HepG2 (cell line): Measurements from ENCODE around the gene TBC1D1. TPM values are rescaled to one million over a fixed set of nuclear protein-coding genes. Genes with fewer than 3 reads are reported as not detected.
A peak's percentile ranks its signal among the peaks of the same experiment; 100 is the strongest.

Experiments used
- ATAC-seq: fragments of 200-7000 bp; cut with Tn5 transposase; 3 replicates; pipeline ENCODE4 v1.9.1; 2020; ENCODE audit warnings: mild to moderate bottlenecking, moderate library complexity
- BruUV-seq: library from RNA; stranded (reverse); fragments of 400-500 nt; replicated peaks from 2 replicates; lab custom pipeline; 2021; lab: Mats Ljungman, UMichigan
- CTCF ChIA-PET: fragments of 300-600 bp; formaldehyde crosslinking; extraction: SDS; loops from one replicate; lab custom pipeline; 2021; ENCODE audit warnings: low total read pairs, inconsistent platforms, low intra/inter-chr PET ratio; lab: Yijun Ruan, JAX
- POLR2A ChIA-PET: fragments of 350-600 bp; sonication (Branson Sonifier 250); formaldehyde crosslinking; loops from one replicate; lab custom pipeline; 2020; ENCODE audit warnings: antibody characterized with exemption, inconsistent platforms; lab: Yijun Ruan, JAX
- DNase-seq: peaks from one replicate; pipeline ENCODE4 v3.0.0-alpha.2; 2015; ENCODE audit warnings: low spot score
- FAIRE-seq: peaks from 3 replicates; lab custom pipeline; 2011; peaks lifted over from hg19 to GRCh38; lab: Jason Lieb, UNC
- H2AFZ ChIP-seq: one replicate; pipeline ENCODE4 v1.6.1; 2011; ENCODE audit warnings: low read length, inconsistent platforms
- H3K27ac ChIP-seq: fragments of 300-600 bp; 3 replicates; pipeline ENCODE4 v1.8.0; 2011; ENCODE audit warnings: mixed run types, mild to moderate bottlenecking, mixed read lengths, low read length, inconsistent platforms; ENCODE audit not compliant: insufficient read depth; ENCODE audit errors: extremely low read length
- H3K27me3 ChIP-seq, 2 experiments: fragments of 200-600 bp in 1 of 2; 2 replicates in 1 of 2; 3 replicates in 1 of 2; pipeline versions ENCODE4 v1.6.0 to v1.8.0; 2011; ENCODE audit warnings: low read length in 2 of 2, mild to moderate bottlenecking in 2 of 2, moderate library complexity in 2 of 2, inconsistent platforms in 1 of 2; ENCODE audit not compliant: insufficient read depth in 2 of 2, control insufficient read depth in 1 of 2
- H3K36me3 ChIP-seq, 2 experiments: fragments of 200-600 bp in 1 of 2; replicated peaks in 1 of 2; 2 replicates in 1 of 2; 3 replicates in 1 of 2; pipeline versions ENCODE4 v1.5.1 to v1.8.0; 2011; ENCODE audit warnings: low read length in 2 of 2, inconsistent platforms in 1 of 2; ENCODE audit not compliant: insufficient read depth in 2 of 2, control insufficient read depth in 1 of 2
- H3K4me1 ChIP-seq: 2 replicates; pipeline ENCODE4 v1.5.1; 2012; ENCODE audit warnings: low read length, inconsistent platforms; ENCODE audit not compliant: insufficient read depth
- H3K4me2 ChIP-seq: 2 replicates; pipeline ENCODE4 v1.6.0; 2011; ENCODE audit warnings: low read depth, low read length, inconsistent platforms
- H3K4me3 ChIP-seq, 3 experiments: fragments of 200-600 bp in 1 of 3; sonication (generic), shearing (Covaris generic) in 1 of 3; replicated peaks in 1 of 3; 2 replicates each; pipeline ENCODE4 v1.5.1; 2011 to 2016; ENCODE audit warnings: low read length in 3 of 3, inconsistent platforms in 2 of 3, low read depth in 2 of 3, mild to moderate bottlenecking in 2 of 3, control low read depth in 1 of 3, mixed read lengths in 1 of 3; ENCODE audit not compliant: insufficient read depth in 1 of 3
- H3K79me2 ChIP-seq: one replicate; pipeline ENCODE4 v1.6.1; 2011; ENCODE audit warnings: low read length, inconsistent platforms; ENCODE audit not compliant: insufficient read depth
- H3K9ac ChIP-seq: 2 replicates; pipeline ENCODE4 v1.6.0; 2011; ENCODE audit warnings: mild to moderate bottlenecking, low read depth, low read length, inconsistent platforms; ENCODE audit not compliant: insufficient read depth
- H3K9me3 ChIP-seq: 2 replicates; pipeline ENCODE4 v1.5.1; 2012; ENCODE audit warnings: mild to moderate bottlenecking, low read length
- H4K20me1 ChIP-seq: 2 replicates; pipeline ENCODE4 v1.6.0; 2011; ENCODE audit warnings: inconsistent platforms, mild to moderate bottlenecking, low read length, moderate library complexity; ENCODE audit not compliant: insufficient read depth
- CEBPB ChIP-seq: IDR thresholded peaks from 2 replicates; pipeline ENCODE4 v1.6.1; 2011; ENCODE audit warnings: low read depth, low read length, improper control_type of control experiment, borderline replicate concordance
- PAXIP1 ChIP-seq: sonication (generic); formaldehyde crosslinking; conservative IDR thresholded peaks from 2 replicates; pipeline ENCODE4 v1.4.0; 2020; ENCODE audit warnings: mild to moderate bottlenecking, missing genetic modification reagents, moderate library complexity
- ZNF687 ChIP-seq: sonication (generic); formaldehyde crosslinking; IDR thresholded peaks from 2 replicates; pipeline ENCODE4 v1.5.1; 2020; ENCODE audit warnings: mild to moderate bottlenecking, missing genetic modification reagents, moderate library complexity
- WGBS: methylation state at CpG from one replicate; pipeline ENCODE4 v1.1.6; 2017; ENCODE audit warnings: low lambda C conversion rate; 5-methylcytosine and 5-hydroxymethylcytosine counted together
- in situ Hi-C: cut with HindIII; loops from 2 replicates; pipeline ENCODE4 v1.10.0; 2017; ENCODE audit warnings: low pct_unique_long_range_greater_than_20kb; ENCODE audit not compliant: extremely low pct_ligation_motif_present
- intact Hi-C: fragments of 100-400 bp; cut with micrococcal nuclease; formaldehyde crosslinking; loops from one replicate; pipeline ENCODE4 v1.10.0; 2022; ENCODE audit not compliant: unreplicated experiment
- polyA plus RNA-seq, 8 experiments: library from polyadenylated mRNA; depleted of rRNA in 3 of 8; stranded (reverse) in 7 of 8; unstranded in 1 of 8; fragments of >200 nt; fragmentation: Illumina TruSeq in 4 of 8; extraction: Trizol in 4 of 8; gene quantifications; 2 replicates each; pipeline versions ENCODE4 v1.2.1 to v1.2.3, GENCODE V29; 2011 to 2016; ENCODE audit warnings: low read depth in 4 of 8, missing spikeins in 1 of 8, mixed read lengths in 1 of 8; ENCODE audit not compliant: insufficient read depth in 1 of 8
- total RNA-seq, 5 experiments: library from RNA; depleted of rRNA; stranded (reverse); fragments of >200 nt; fragmentation: Illumina TruSeq; extraction: Trizol; gene quantifications; 2 replicates each; pipeline ENCODE4 v1.2.3, GENCODE V29; 2016; ENCODE audit warnings: low read depth in 1 of 5

TBC1D1 gene
- total and polyA plus RNA-seq, 2 of the 13 experiments (the other 11 are each of a cell fraction or from before 2014, with no cell fraction given): 37.3 to 62.8 TPM

- ATAC-seq (no peak), DNase-seq (no peak), FAIRE-seq (no peak)
- Histone ChIP-seq H3K27me3 (no peaks in the 10 kb centered on the region), H4K20me1 (no peaks in the 10 kb centered on the region), H3K4me1 (peaks cover 68% of the 10 kb centered on the region), H3K36me3 (peaks cover 4 to 6% of the 10 kb centered on the region in 2 experiments; a peak in 4 of 5 replicates), H3K27ac (no peak overlapping the region), H3K4me2 (no peak overlapping the region), H3K4me3 (no peak overlapping the region), H3K9me3 (no peaks in the 10 kb centered on the region), H3K79me2 (no peaks in the 10 kb centered on the region), H2AFZ (no peak overlapping the region), H3K9ac (no peak overlapping the region)
- intact Hi-C loops: no loop called here
- ChIA-PET CTCF (no interaction called here), POLR2A (no interaction called here)
- no TSS peak for BruUV-seq
- WGBS: 97% methylated on average over 17 of the region's 17 CpGs
- TF ChIP-seq PAXIP1 (no peak), CEBPB (peak; percentile 6; the same call in 1 of the 2 replicates), ZNF687 (CRISPR knock-in tag) (peak; percentile 56)
- in situ Hi-C loops: no loop called here
These were observed 246.2 kb downstream of the TBC1D1 start for GRCh38 chr4:38137080-38137479.
